Sigmoid colon (tissue), 4 donors: Measurements from ENCODE around the gene COL12A1.

Source experiments
- EP300 ChIP-seq, 4 donors: sonication (generic); formaldehyde crosslinking; IDR thresholded peaks; one replicate each; pipeline ENCODE4 v1.6.1; 2017; ENCODE audit warnings: antibody characterized with exemption in 4 of 4
- POLR2A ChIP-seq, 2 donors: fragments of 450-650 bp; IDR thresholded peaks; one replicate each; pipeline ENCODE4 v1.6.1; 2016; ENCODE audit warnings: antibody characterized with exemption in 2 of 2, mild to moderate bottlenecking in 2 of 2, moderate library complexity in 2 of 2
- POLR2AphosphoS5 ChIP-seq, 4 donors: sonication (generic); formaldehyde crosslinking; IDR thresholded peaks; one replicate each; pipeline ENCODE4 v1.6.1; 2017; ENCODE audit warnings: antibody characterized with exemption in 4 of 4
- TF ChIP-seq, protein P1 (sequence below), 4 experiments: fragments of 450-650 bp in 3 of 4; fragments of 200-600 bp in 1 of 4; IDR thresholded peaks; one replicate each; pipeline ENCODE4 v1.5.1; 2016 to 2019; ENCODE audit warnings: antibody characterized with exemption in 4 of 4, mild to moderate bottlenecking in 3 of 4, moderate library complexity in 2 of 4

DNA sequence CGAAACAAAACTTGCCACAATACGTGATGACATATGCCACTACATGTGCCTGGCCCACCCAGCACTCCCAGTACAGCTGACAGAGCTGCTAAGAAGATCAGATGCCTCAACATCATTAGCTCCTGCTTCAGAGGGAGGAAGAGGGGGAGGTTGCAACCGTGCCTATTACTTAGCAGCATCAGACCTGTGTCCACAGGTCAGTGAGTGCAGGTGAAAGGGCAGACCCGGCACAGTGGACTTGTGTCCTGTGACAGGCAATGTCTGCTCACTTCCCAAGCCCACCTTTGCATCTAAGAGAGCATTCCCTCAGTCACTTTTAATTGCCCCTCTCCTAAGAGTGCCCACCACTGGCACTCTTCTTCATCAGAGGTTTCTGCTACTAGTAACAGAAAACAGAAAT lies 9.4 kb upstream of the COL12A1 start:
- TF ChIP-seq, protein P1, sequence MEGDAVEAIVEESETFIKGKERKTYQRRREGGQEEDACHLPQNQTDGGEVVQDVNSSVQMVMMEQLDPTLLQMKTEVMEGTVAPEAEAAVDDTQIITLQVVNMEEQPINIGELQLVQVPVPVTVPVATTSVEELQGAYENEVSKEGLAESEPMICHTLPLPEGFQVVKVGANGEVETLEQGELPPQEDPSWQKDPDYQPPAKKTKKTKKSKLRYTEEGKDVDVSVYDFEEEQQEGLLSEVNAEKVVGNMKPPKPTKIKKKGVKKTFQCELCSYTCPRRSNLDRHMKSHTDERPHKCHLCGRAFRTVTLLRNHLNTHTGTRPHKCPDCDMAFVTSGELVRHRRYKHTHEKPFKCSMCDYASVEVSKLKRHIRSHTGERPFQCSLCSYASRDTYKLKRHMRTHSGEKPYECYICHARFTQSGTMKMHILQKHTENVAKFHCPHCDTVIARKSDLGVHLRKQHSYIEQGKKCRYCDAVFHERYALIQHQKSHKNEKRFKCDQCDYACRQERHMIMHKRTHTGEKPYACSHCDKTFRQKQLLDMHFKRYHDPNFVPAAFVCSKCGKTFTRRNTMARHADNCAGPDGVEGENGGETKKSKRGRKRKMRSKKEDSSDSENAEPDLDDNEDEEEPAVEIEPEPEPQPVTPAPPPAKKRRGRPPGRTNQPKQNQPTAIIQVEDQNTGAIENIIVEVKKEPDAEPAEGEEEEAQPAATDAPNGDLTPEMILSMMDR (IDR thresholded peaks at IDR 0.05): no peak
- TF ChIP-seq POLR2A (IDR thresholded peaks at IDR 0.05): no peak
- TF ChIP-seq POLR2AphosphoS5 (IDR thresholded peaks at IDR 0.05): no peak
- no peak for TF ChIP-seq EP300 (IDR thresholded peaks at IDR 0.05)
